Stimulated activated CD8-positive, alpha-beta memory T cell treated with anti-CD3 and anti-CD28 coated beads, Interleukin-15, amount 100 ng/mL, for 1 hour (primary cell): ENCODE measurements around the gene TMEM119.
A peak's percentile ranks its signal among the peaks of the same experiment; 100 is the strongest.
"Not testable (repeated sequence)": the region's sequence is repeated elsewhere in the genome, so short reads cannot be mapped to it uniquely, and the experiment has no call there.

Source experiments
- DNase-seq: peaks from one replicate; pipeline ENCODE4 v3.0.0-alpha.2; 2020; ENCODE audit warnings: low read depth

TMEM119 gene

DNA sequence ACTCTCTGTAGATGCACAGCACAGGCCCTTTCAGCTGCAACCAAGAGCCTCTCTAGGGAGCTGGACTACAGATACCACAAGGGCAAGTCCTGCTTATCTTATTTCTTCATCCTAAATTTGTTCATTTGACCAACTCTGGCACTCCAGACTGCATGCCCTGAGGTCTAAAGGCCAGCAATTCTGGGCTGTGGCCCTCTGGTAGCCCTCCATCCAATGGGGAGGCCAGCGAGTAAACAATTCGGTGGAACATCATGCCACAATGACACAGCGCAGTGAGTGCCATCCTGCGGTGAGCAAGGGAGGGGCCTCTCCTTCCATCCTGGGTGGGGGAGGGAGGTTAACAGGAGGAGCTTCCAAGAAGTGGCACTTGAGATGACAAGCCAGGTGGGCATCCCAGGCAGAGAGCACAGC lies 36.5 kb upstream of the TMEM119 start:
- DNase-seq, result no peak

DNA sequence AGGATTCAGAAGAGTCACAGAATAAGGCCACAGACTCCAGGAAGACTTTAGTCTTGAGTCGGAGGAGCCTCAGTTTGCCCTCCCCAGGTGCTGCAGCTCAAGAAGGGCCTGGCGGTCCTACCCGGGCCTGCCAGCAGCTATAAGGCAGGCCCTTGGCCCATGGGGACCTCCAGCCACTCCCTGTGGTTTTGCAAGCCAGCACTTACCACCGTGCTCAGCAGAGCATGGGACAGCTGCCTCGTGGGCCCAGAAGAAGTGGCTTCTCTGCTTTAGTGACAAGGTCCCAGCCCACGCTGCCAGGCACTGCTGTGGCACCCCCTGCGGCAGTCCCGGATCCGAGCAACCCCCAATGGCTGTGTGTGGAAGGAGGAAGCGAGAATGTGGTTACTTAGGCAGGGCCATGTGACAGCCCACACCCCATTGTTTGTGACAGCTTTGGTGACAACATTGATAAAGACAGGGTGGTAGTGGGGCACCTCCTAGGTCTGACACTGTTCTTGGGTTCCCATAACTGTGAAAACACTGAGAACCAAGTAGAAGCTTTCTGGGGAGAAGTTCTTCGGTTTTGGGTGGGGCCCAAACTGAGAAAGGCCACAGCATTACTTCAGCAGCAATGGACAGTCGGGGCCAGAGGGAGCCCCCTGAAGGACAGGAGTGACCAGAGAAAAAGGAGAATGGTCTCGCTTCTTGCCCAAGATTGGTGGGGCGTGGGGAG lies 35.8 kb upstream of the TMEM119 start, which contains the start of gene SELPLG:
TSS of gene SELPLG (minus strand) at position 361 of the 715 bp plus-strand sequence. CDS start 9,587 bp downstream, outside the sequence.
- peak; percentile 66 for DNase-seq

GRCh38 chr12:108633081-108633533 lies 35.2 kb upstream of the TMEM119 start:
- DNase-seq, result no peak

GRCh38 chr12:108631261-108631660 lies 33.4 kb upstream of the TMEM119 start:
- not testable (repeated sequence) for DNase-seq

GRCh38 chr12:108630481-108631207 lies 32.8 kb upstream of the TMEM119 start:
- DNase-seq, result no peak

GRCh38 chr12:108629824-108630476 lies 32.1 kb upstream of the TMEM119 start:
- no peak for DNase-seq

GRCh38 chr12:108629151-108629550 lies 31.3 kb upstream of the TMEM119 start:
- DNase-seq, result no peak

- DNase-seq, result no peak
These were observed 29.4 kb upstream of the TMEM119 start for GRCh38 chr12:108627134-108627920.

GRCh38 chr12:108625228-108625627 lies 27.3 kb upstream of the TMEM119 start:
- DNase-seq, result no peak

DNA sequence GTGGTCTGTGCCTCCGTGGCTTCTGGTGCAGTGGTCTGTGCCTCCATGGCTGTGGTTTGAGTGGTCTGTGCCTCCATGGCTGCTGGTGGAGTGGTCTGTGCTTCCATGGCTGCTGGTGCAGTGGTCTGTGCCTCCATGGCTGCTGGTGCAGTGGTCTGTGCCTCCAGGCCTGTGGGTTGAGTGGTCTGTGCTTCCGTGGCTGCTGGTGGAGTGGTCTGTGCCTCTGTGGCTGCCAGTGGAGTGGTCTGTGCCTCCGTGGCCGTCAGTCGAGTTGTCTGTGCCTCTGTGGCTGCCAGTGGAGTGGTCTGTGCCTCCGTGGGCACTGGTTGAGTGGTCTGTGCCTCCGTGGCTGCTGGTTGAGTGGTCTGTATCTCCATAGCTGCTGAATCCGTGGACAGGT lies 25.7 kb upstream of the TMEM119 start:
- no peak for DNase-seq

GRCh38 chr12:108622921-108623514 lies 25.1 kb upstream of the TMEM119 start:
- no peak for DNase-seq

GRCh38 chr12:108622421-108622820 lies 24.5 kb upstream of the TMEM119 start:
- no peak for DNase-seq

GRCh38 chr12:108621161-108621560 lies 23.3 kb upstream of the TMEM119 start:
- DNase-seq, result no peak

DNA sequence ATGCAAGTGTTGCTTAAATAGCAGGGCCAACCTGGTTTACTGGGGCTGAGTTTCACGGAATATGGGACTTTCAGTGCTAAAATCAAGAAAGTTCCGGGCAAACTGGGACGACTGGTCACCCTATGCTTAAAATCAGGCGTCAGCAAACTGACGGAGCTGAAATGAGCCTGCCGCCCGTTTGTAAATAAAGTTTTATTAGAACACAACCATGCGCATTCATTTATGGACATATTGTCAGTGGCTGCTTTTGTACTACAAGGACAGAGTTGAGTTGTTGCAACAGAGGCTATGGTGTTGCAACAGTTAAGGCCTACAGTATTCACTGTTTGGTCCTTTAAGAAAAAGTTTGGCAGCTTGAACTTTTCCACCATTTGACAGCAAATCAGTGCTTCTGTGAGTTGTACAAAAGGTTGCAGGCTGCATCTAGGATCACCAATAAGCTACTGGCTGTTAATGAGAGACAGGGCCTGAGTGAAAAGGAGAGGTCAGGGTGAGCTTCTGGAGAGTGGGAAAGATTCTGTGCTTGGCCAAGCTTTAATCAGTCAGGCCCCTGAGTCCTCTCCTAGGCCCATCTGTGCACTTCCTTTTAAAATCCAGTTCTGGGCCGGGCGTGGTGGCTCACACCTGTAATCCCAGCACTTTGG lies 22.5 kb upstream of the TMEM119 start:
- DNase-seq, result no peak

DNA sequence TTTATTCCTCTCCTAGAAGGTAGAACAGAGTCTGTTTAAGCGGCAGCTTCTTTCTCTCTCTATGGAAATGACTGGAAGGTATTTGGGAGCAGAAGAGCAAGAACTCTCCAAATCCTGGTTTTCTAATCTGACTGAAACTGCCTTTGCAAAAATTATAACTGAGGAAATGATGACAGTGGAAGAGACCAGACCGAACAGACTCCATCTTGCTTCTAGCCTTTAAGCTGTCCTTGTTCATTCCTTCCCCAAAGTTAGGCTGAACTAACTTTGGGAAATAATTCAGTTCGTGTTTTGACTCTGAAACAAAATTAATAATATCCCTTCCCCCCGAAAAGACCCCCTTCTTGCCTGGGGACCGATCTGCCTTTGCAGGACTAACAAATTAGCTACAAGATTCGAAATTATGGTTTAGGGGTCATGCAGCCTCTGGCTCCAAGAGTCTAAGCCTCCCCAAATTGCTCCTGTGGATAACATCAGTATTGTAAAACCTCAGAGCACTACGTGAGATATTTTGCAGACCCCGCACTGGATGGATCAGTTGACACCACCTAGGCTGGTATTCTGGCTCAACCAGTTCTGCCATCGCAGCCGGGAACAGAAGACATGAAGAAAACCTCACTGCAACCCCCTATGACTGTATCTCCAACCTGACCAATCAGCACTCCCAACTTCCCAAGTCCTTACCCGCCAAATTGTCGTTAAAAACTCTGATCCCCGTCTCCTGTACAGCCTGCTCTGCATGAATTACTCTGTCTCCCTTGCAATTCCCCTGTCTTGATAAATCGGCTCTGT lies 21.7 kb upstream of the TMEM119 start:
- DNase-seq, result no peak

DNA sequence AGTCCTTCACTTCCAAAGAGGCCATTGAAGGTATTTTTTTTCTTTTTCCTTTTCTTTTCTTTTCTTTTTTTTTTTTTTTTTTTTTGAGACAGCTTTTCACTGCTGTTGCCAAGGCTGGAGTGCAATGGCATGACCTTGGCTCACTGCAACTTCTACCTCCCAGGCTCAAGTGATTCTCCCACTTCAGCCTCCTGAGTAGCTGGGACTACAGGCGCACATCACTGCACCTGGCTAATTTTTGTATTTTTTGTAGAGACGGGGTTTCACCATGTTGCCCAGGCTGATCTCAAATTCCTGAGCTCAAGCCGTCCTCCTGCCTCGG lies 21.0 kb upstream of the TMEM119 start:
- DNase-seq, result not testable (repeated sequence)

- peak; percentile 56 for DNase-seq
These were observed 20.4 kb upstream of the TMEM119 start for GRCh38 chr12:108618079-108618952.

DNA sequence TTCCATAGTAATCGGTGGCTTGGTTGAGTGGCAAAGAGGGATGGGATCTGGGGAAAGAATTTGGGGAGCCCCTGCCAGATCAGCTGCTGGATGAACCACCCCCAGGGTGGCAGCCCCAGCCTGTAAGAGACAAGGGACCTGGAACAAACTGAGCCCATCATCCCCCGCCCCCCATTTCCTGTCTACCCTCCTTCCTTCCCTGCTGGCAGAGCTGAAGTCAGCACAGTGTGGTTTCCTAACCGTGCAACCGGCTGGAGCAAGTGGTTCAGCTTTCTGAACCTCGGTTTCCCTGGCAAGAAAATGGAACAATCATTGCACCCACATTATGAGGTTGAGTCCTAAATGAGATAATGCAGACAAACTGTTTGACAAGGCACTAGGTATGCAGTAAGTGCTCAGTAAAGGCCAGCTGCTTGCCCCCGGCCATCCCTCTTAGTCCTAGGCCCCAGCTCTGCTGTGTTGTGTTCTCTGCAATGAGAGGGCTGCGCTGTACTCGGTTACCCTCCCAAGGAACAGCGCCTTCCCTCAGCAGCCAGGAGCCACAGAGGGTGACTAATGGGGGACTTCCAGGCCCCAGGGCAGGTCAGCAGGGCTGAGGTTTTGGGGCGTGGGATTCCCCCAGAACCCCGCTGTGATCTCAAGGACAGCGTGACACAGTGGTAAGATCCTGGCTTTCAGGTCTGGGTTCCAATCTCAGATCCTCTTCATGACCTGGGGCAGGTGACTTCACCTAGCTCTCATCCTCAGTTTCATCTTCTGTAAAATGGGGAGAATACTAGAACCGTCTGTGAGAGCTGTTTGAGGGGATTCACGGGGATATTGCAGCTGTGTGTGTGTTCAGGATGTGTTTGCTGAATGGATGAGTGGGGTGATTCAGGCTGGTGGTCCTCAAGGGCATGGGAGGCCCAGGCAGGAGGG lies 19.3 kb upstream of the TMEM119 start:
- DNase-seq, result peak; percentile 44
